OCI-LY7 (cell line): ENCODE data around the gene MAPT. TPM values are rescaled to one million over a fixed set of nuclear protein-coding genes. Genes with fewer than 3 reads are reported as not detected.
"Not testable (repeated sequence)": the region's sequence is repeated elsewhere in the genome, so short reads cannot be mapped to it uniquely, and the experiment has no call there.

ENCODE experiments used
- BruUV-seq: library from RNA; stranded (reverse); fragments of 400-500 nt; replicated peaks from 2 replicates; lab custom pipeline; 2021; lab: Mats Ljungman, UMichigan
- CTCF ChIA-PET: fragments of 300-600 bp; sonication (Branson Sonifier 250); formaldehyde crosslinking; loops from one replicate; lab custom pipeline; 2022; ENCODE audit warnings: antibody characterized with exemption; ENCODE audit not compliant: unreplicated experiment; lab: Charles Lee
- POLR2A ChIA-PET: fragments of 300-600 bp; sonication (Branson Sonifier 250); formaldehyde crosslinking; loops from one replicate; lab custom pipeline; 2022; ENCODE audit warnings: antibody characterized with exemption; lab: Charles Lee
- DNase-seq: peaks from one replicate; pipeline ENCODE4 v3.0.0-alpha.2; 2015; ENCODE audit warnings: low spot score
- H2AFZ ChIP-seq: fragments of 200-600 bp; sonication (generic), shearing (Covaris generic); 2 replicates; pipeline ENCODE4 v1.6.1; 2014; ENCODE audit warnings: mild to moderate bottlenecking, antibody characterized with exemption, low read length, moderate library complexity
- H3K27ac ChIP-seq: fragments of 200-600 bp; sonication (generic); 2 replicates; pipeline ENCODE4 v1.5.1; 2014; ENCODE audit warnings: mixed run types, low read depth, mild to moderate bottlenecking, moderate library complexity, low read length, inconsistent platforms; ENCODE audit not compliant: poor library complexity, severe bottlenecking
- H3K36me3 ChIP-seq: fragments of 200-600 bp; sonication (generic); 2 replicates; pipeline ENCODE4 v1.6.1; 2014; ENCODE audit warnings: mild to moderate bottlenecking, antibody characterized with exemption, low read length, moderate library complexity, mixed read lengths; ENCODE audit not compliant: insufficient read depth
- H3K4me1 ChIP-seq: fragments of 200-600 bp; sonication (generic); 2 replicates; pipeline ENCODE4 v1.5.1; 2014; ENCODE audit warnings: mild to moderate bottlenecking, low read length; ENCODE audit not compliant: insufficient read depth, poor library complexity, severe bottlenecking
- H3K4me2 ChIP-seq: fragments of 200-600 bp; sonication (generic); 2 replicates; pipeline ENCODE4 v1.6.1; 2014; ENCODE audit warnings: mild to moderate bottlenecking, low read length
- H3K4me3 ChIP-seq: fragments of 200-600 bp; sonication (generic); 2 replicates; pipeline ENCODE4 v1.5.1; 2014; ENCODE audit warnings: mild to moderate bottlenecking, low read depth, low read length; ENCODE audit not compliant: poor library complexity, severe bottlenecking
- H3K79me2 ChIP-seq: fragments of 200-600 bp; sonication (generic); 2 replicates; pipeline ENCODE4 v1.6.1; 2016; ENCODE audit warnings: low read depth, mild to moderate bottlenecking, low read length, moderate library complexity, mixed read lengths; ENCODE audit not compliant: insufficient read depth
- H3K9me2 ChIP-seq: fragments of 200-600 bp; sonication (generic); 2 replicates; pipeline ENCODE4 v1.6.1; 2016; ENCODE audit warnings: mild to moderate bottlenecking, low read length, mixed read lengths; ENCODE audit not compliant: insufficient read depth
- H3K9me3 ChIP-seq: fragments of 200-600 bp; sonication (generic); 2 replicates; pipeline ENCODE4 v1.6.1; 2014; ENCODE audit warnings: mild to moderate bottlenecking, mixed run types, low read length, mixed read lengths
- H4K20me1 ChIP-seq: fragments of 200-600 bp; sonication (generic); 2 replicates; pipeline ENCODE4 v1.6.1; 2014; ENCODE audit warnings: mild to moderate bottlenecking, antibody characterized with exemption, low read length, moderate library complexity, mixed read lengths; ENCODE audit not compliant: insufficient read depth
- EZH2phosphoT487 ChIP-seq: fragments of 200-600 bp; sonication (generic); IDR thresholded peaks from 2 replicates; pipeline ENCODE4 v1.6.1; 2018; ENCODE audit warnings: low read depth, borderline replicate concordance, mild to moderate bottlenecking, mixed run types, antibody characterized with exemption, low read length, moderate library complexity, mixed read lengths
- intact Hi-C: fragments of 100-400 bp; cut with micrococcal nuclease; formaldehyde crosslinking; loops from one replicate; pipeline ENCODE4 v1.10.0; 2022; ENCODE audit not compliant: unreplicated experiment
- total RNA-seq, 2 experiments: library from RNA; depleted of rRNA in 1 of 2; stranded (reverse); fragments of >200 nt in 1 of 2; shearing (Covaris generic) in 1 of 2; gene quantifications; 2 replicates each; pipeline ENCODE4 v1.2.3, GENCODE V29; 2014 to 2022
- TF ChIP-seq, protein P1 (sequence below): fragments of 200-600 bp; sonication (generic); conservative IDR thresholded peaks from 2 replicates; pipeline ENCODE4 v1.5.1; 2014; ENCODE audit warnings: mild to moderate bottlenecking, antibody characterized with exemption, low read length, moderate library complexity, mixed read lengths

The MAPT gene
- total RNA-seq, 2 experiments from 2014 or later = 0.44 TPM; not detected in 1

DNA sequence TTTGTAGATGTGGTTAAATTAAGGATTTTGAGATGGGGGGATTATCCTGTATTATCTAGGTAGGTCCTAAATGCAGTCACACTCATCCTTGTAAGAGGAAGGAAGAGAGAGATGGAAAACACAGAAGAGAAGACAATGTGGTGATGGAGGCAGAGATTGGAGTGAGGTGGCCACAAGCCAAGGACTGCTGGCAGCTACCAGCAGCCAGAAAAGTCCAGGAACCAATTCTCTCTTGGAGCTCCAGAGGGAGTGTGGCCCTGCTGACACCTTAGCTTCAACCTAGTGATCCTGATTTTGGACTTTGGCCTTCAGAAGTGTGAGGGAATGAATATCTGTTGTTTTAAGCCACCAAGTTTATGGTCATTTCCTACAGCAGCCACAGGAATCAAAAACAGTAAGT lies 18.0 kb downstream of the MAPT start:
- TF ChIP-seq, protein P1, sequence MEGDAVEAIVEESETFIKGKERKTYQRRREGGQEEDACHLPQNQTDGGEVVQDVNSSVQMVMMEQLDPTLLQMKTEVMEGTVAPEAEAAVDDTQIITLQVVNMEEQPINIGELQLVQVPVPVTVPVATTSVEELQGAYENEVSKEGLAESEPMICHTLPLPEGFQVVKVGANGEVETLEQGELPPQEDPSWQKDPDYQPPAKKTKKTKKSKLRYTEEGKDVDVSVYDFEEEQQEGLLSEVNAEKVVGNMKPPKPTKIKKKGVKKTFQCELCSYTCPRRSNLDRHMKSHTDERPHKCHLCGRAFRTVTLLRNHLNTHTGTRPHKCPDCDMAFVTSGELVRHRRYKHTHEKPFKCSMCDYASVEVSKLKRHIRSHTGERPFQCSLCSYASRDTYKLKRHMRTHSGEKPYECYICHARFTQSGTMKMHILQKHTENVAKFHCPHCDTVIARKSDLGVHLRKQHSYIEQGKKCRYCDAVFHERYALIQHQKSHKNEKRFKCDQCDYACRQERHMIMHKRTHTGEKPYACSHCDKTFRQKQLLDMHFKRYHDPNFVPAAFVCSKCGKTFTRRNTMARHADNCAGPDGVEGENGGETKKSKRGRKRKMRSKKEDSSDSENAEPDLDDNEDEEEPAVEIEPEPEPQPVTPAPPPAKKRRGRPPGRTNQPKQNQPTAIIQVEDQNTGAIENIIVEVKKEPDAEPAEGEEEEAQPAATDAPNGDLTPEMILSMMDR = no peak
- TF ChIP-seq EZH2phosphoT487 = no peak
- Histone ChIP-seq H4K20me1 (no peaks in the 10 kb centered on the region), H3K9me2 (no peaks in the 10 kb centered on the region), H2AFZ (no peak overlapping the region), H3K4me1 (no peaks in the 10 kb centered on the region), H3K4me3 (no peak overlapping the region), H3K79me2 (no peaks in the 10 kb centered on the region), H3K4me2 (no peak overlapping the region), H3K36me3 (no peaks in the 10 kb centered on the region), H3K9me3 (0 out of 2 replicates have a peak, but pooled peaks cover 9% of the 10 kb centered on the region), H3K27ac (no peak overlapping the region)
- DNase-seq = no peak
- no TSS peak for BruUV-seq
- ChIA-PET CTCF (no interaction called here), POLR2A (no interaction called here)
- intact Hi-C loops = no loop called here

DNA sequence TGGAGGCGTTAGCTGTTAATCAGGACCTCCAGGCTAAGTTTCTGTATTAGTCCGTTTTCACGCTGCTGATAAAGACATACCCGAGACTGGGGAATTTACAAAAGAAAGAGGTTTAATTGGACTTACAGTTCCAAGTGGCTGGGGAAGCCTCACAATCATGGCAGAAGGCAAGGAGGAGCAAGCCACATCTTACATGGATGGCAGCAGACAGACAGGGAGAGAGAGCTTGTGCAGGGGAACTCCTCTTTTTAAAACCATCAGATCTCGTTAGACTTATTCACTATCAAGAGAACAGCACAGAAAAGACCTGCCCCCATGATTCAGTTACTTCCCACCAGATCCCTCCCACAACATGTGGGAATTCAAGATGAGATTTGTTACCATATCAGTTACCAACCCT lies 18.7 kb downstream of the MAPT start:
- H3K4me1 ChIP-seq, H3K36me3 ChIP-seq, H2AFZ ChIP-seq, POLR2A ChIA-PET, intact Hi-C loops, H3K9me2 ChIP-seq, H3K4me3 ChIP-seq, H3K27ac ChIP-seq, CTCF ChIA-PET, H4K20me1 ChIP-seq, H3K9me3 ChIP-seq, DNase-seq, H3K4me2 ChIP-seq, H3K79me2 ChIP-seq, BruUV-seq: not testable (repeated sequence)

DNA sequence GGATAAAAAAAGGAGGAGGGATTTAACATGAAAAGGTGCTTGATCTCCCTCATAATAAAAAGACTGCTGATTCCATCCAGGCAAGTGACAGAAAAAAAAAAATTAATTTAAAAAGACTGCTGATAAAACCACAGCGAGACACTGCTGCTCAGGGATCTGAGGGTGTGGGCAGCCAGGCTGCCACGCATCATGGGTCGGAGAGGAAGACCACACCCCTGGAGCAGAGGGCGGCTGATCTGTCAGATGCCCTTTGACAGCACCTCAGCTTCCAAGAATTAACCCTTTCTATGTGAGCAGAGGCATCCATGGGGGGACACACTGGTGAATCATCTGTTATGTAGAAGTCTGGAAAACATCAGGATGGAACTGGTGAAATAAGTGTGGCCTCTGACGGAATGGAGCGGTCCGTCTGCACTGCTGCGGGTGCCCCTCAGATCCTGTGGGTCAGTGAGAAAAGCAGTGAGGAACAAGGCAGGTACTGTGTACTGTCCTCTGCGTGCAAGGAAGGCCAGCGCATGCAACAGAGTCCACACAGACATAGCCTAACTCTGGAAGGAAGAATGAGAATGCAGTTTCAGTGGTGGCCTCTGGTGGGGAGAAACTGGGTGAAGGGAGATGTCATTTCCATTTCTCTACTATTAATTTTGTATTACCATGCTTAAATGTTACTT lies 19.8 kb downstream of the MAPT start:
- DNase-seq = no peak
- intact Hi-C loops = no loop called here
- Histone ChIP-seq H3K79me2 (no peaks in the 10 kb centered on the region), H3K4me2 (no peak overlapping the region), H3K27ac (no peak overlapping the region), H4K20me1 (no peaks in the 10 kb centered on the region), H3K9me2 (no peaks in the 10 kb centered on the region), H3K9me3 (0 out of 2 replicates have a peak, but pooled peaks cover 9% of the 10 kb centered on the region), H3K4me3 (no peak overlapping the region), H3K36me3 (no peaks in the 10 kb centered on the region), H2AFZ (no peak overlapping the region), H3K4me1 (peaks cover 5% of the 10 kb centered on the region)
- BruUV-seq = no TSS peak
- CTCF ChIA-PET = no interaction called here
- POLR2A ChIA-PET = no interaction called here
- no peak for TF ChIP-seq EZH2phosphoT487
- TF ChIP-seq, protein P1 = no peak
